G401.6 (cell line): ENCODE results near the gene ZBTB25.

Experiments used
- FAIRE-seq: peaks from 2 replicates; lab custom pipeline; 2012; peaks lifted over from hg19 to GRCh38; lab: Jason Lieb, UNC

The ZBTB25 gene

DNA sequence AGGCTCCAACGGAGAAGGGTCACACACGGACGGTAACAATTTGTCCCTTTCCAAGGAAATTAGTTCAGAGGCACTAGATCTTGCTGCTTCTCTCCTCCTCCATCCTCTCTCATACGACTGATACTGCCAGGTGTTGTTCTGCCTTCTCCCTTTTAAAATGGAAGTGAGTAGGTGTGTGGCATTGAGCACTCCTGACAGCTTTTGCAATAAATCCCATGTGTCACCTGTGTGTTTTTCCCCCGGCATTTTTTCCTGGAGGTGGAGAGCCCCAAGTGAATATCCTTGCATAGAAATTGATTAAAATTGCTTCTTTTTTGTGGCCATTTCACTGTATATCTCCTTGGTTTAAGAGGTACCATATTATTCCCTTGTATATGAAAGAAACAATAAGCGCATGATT is 64.5 kb downstream of the ZBTB25 start:
- no peak for FAIRE-seq

- no peak for FAIRE-seq
Observed at GRCh38 chr14:64438181-64438841, 65.3 kb downstream of the ZBTB25 start.

DNA sequence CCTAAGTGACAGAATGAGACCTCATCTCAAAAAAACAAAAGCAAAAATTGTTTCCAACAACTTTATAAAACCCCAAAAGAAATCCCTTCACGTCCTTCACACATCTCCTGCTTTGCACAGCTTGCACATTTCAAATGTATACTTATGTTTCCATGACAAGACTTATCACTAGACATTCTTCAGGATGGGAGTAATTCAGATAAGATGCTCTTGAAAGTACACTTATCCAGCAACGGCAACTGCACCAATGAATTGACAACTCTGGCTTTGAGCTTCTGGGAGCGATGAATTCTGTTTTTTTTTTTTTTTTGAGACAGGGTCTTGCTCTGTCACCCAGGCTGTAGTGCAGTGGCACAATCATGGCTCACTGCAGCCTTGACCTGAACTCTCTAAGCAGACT is 69.1 kb downstream of the ZBTB25 start:
- FAIRE-seq = no peak

- no peak for FAIRE-seq
Observed at GRCh38 chr14:64423987-64424386, 79.7 kb downstream of the ZBTB25 start.

- FAIRE-seq = no peak
Observed at GRCh38 chr14:64422756-64423155, 80.9 kb downstream of the ZBTB25 start.

DNA sequence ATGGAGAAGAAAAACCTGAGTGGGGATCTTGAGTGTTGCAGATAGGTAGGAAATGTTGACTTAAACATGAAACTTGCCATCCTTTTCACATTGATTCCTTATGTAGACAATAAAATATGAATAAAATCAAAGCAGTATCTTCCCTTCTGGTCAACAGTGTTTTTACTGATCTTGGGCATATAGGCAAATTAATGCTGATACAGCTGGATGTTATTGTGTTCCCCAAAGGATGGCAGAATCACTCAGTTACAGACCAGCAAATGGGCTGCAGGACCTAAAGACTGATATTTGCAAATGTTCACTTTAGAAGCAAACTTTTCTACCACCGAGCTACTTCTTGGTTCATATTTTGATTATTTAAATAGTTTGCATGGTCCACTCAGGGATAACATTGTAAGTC is 81.6 kb downstream of the ZBTB25 start:
- no peak for FAIRE-seq

GRCh38 chr14:64421166-64421565 is 82.5 kb downstream of the ZBTB25 start:
- no peak for FAIRE-seq

- no peak for FAIRE-seq
Observed at GRCh38 chr14:64419003-64419402, 84.6 kb downstream of the ZBTB25 start.

- no peak for FAIRE-seq
Observed at GRCh38 chr14:64417771-64418125, 85.9 kb downstream of the ZBTB25 start.

DNA sequence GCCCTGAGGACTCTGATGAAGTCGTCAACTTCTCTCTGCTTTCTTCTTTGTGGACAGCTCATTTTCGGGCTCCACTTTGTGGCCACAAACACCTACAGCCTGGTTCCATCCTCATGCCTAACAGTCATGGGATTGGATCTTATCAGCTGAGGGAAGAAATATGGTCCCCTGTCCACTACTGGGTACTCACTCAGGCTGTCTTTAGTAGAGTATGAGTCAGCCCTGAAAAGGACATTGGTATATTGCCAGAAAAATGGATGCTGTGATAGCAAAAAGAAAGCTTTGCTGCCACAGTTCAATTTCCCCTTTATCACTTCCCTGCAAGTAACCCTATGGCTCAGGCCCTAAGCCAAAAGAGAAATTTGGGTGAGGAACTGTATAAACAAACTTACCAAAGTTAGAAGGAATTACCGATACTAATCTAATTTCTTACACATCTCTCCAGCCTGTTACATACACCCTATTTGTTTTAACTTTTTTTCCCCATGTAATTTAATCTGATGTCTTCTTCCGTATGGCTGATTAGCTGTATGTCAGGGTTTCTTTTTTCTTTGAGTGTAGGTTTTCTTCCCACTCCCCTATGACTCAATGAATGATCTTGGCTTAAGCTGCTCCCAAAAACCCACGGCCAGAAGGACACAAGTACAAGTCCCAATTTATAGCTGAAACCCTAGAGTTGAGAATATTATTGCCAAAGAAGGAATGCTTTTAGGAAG is 86.4 kb downstream of the ZBTB25 start:
- no peak for FAIRE-seq

- FAIRE-seq = no peak
Observed at GRCh38 chr14:64416348-64416932, 87.2 kb downstream of the ZBTB25 start.

DNA sequence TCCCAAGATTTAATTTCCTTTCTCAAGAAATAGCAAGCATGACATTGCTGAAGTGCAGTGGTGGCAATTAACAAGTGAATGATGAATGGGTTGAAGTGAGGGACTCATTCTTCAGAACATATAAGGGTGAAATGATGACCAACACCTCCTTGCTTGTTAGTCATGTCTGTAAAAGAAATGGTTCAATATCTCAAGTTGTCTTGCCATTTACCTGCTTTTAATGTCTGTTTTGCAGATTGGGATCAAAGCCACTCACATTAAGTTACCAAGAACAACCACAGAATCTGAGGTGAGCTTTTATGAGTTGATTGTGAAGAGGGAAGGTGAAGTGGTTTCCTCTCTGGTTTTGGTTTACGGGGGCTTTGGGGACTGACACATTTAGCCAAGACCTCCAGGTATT is 91.4 kb downstream of the ZBTB25 start:
- FAIRE-seq = no peak

- no peak for FAIRE-seq
Observed at GRCh38 chr14:64411001-64411400, 92.6 kb downstream of the ZBTB25 start.

- no peak for FAIRE-seq
Observed at GRCh38 chr14:64410084-64410774, 93.4 kb downstream of the ZBTB25 start.

DNA sequence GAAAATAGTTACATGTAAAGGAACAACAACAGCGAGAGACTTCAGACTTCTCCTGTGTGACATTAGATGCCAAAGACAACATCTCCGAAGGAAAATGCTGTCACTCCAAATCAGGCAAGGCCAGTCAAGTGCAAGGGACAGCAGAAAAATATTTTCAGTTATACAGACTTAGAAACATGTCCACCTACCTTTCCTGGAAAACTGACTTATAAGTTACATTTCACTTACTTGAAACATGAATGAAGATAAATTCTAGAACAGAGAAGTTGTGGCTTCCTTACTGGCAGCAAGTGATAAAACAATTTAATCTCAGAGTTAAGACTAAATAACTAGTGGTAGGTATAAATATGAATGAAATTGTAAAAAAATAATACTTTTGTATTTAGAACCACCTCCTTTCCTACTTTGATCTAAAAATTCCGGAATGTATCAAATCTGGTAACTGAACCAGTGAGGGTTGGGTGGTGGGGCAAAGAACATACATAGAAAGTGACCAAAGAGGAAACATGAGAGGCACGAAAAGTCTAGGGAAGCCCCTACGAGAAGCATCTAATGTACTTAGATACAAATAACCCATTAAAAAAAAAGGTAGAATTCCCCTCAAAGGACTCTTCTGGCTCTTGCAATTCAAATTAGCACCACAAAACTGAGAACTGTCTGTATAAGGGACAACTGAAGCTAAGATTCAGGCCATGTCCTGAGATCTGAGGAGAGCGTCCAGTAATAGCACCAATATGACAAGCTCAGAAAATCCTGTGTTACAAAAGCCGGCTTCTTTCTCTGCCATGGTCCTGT is 94.3 kb downstream of the ZBTB25 start:
- FAIRE-seq = no peak

- no peak for FAIRE-seq
Observed at GRCh38 chr14:64407329-64407728, 96.3 kb downstream of the ZBTB25 start.

DNA sequence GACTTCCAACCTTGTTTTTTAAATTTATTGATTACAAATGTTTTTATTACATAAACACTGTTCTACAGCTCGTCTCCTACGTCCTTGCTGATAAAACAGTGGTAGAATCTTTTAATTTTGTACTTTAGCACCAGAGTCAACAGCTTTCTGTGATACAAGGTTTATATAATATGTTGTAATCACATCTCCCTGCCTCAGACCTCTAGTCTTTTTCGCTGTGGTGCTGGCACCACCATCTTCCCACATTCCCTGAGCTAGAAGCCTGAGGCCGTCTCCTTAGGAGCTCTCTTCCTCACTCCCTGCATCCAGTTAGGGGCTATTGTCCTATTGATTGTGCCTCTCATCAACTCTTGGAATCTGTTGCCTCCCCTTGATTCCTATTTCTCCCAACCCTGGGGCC is 98.3 kb downstream of the ZBTB25 start:
- FAIRE-seq = no peak

DNA sequence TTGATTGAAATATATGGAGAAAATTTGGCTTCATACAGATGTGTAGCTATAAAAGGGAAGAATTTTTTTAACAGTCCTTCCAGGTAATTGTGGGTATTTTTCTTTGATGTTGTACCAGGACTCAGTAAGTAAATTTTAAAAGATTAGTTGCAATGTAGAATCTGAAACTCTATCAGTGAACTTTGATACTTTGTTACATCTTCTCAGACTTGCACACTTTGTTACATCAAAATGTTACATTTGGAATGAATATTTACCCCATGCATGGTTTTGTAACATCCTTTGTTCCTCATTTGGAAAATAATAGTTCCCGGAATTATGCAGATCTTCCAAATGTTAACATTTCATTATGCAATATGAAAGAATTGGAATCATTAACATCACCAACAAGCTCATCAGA is 101.7 kb downstream of the ZBTB25 start:
- no peak for FAIRE-seq

DNA sequence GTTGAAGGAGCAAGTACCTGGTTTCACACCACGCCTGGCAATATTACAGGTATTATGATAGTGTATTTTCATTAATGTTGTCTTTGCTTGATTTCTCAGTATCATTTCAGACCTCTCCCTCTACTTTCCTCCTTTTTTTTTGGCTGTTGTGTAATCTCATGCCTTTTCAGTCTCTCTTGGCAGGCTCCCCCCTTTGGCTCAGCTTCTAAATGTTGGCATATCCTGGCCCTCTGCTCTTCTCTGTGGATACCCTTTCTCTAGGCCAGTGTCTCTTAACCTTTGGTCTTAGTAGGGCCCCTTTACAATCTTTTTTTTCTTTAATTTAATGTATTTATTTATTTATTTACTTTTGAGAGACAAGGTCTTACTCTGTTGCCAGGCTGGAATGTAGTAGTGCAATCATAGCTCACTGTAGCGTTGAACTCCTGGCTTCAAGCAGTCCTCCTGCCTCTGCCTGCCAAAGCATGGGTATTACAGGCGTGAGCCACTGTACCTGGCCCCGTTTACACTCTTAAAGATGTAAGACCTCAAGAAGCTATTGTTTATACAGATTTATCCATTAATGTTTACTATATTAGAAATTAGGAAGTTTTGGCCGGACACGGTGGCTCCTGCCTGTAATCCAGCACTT is 102.7 kb downstream of the ZBTB25 start:
- FAIRE-seq = no peak
